Right lobe of liver (tissue), 6 donors: ENCODE measurements around the gene TFEB. TPM values are rescaled to one million over a fixed set of nuclear protein-coding genes. Genes with fewer than 3 reads are reported as not detected.
A peak's percentile ranks its signal among the peaks of the same experiment; 100 is the strongest.
"Not testable (repeated sequence)": the region's sequence is repeated elsewhere in the genome, so short reads cannot be mapped to it uniquely, and the experiment has no call there.

ENCODE experiments used
- ATAC-seq, 4 donors: fragments of 200-7000 bp; cut with Tn5 transposase; one replicate each; pipeline ENCODE4 v1.9.1; 2020; ENCODE audit warnings: mild to moderate bottlenecking in 4 of 4, moderate library complexity in 4 of 4
- DNase-seq, 3 donors: peaks; one replicate each; pipeline ENCODE4 v3.0.0-alpha.2; 2020
- H3K27ac ChIP-seq, 3 donors: fragments of 200-600 bp; one replicate each; pipeline ENCODE4 v1.8.0; 2022
- H3K27me3 ChIP-seq, 2 donors: fragments of 200-600 bp; one replicate each; pipeline ENCODE4 v1.8.0; 2022
- H3K36me3 ChIP-seq, 4 donors: fragments of 200-600 bp; sonication (generic) in 1 of 4; one replicate each; pipeline versions ENCODE4 v1.5.1 to v1.8.0; 2017 to 2022; ENCODE audit warnings: control low read depth in 1 of 4
- H3K4me1 ChIP-seq, 4 donors: fragments of 200-600 bp; sonication (generic) in 1 of 4; one replicate each; pipeline versions ENCODE4 v1.5.1 to v1.8.0; 2017 to 2022; ENCODE audit warnings: control low read depth in 1 of 4
- H3K4me3 ChIP-seq, 3 donors: fragments of 200-600 bp; one replicate each; pipeline ENCODE4 v1.8.0; 2022
- H3K9me3 ChIP-seq, 4 donors: fragments of 200-600 bp; sonication (generic) in 1 of 4; one replicate each; pipeline versions ENCODE4 v1.5.1 to v1.8.0; 2017 to 2022; ENCODE audit warnings: control low read depth in 1 of 4
- POLR2A ChIP-seq: fragments of 450-650 bp; IDR thresholded peaks from one replicate; pipeline ENCODE4 v1.6.1; 2017; ENCODE audit warnings: antibody characterized with exemption, mild to moderate bottlenecking
- WGBS: methylation state at CpG from one replicate; pipeline ENCODE4 v1.1.6; 2018; ENCODE audit warnings: low coverage, low lambda C conversion rate; ENCODE audit not compliant: insufficient coverage; ENCODE audit errors: missing lambda C conversion rate; 5-methylcytosine and 5-hydroxymethylcytosine counted together
- intact Hi-C, 2 donors: fragments of 100-400 bp; cut with DNase I; formaldehyde crosslinking; loops; one replicate each; pipeline versions ENCODE4 v1.11.2 to v1.14.1; 2022
- total RNA-seq, 6 experiments: library from RNA; depleted of rRNA in 2 of 6; stranded (reverse); fragments of >200 nt in 2 of 6; fragmentation: NEBNext Ultra II Directional in 3 of 6; extraction: Animal tissue kit (Norgen Biotek cat#: 25700) in 3 of 6; gene quantifications; one replicate each; pipeline versions ENCODE4 v1.1.0 to v1.2.4, GENCODE V29; 2016 to 2023
- TF ChIP-seq, protein P1 (sequence below), 4 donors: fragments of 200-600 bp in 3 of 4; fragments of 450-650 bp in 1 of 4; IDR thresholded peaks; one replicate each; pipeline versions ENCODE4 v1.5.1 to v1.8.0; 2016 to 2022; ENCODE audit warnings: antibody characterized with exemption in 4 of 4, mild to moderate bottlenecking in 2 of 4
- donor health status: DM: no; HTN: yes; CAD: no.
- donor health status: DM: no; HTN: no; CAD: no.
- donor health status: DM: no; HTN: no; CAD: no.
- donor health status: DM: no; HTN: yes; CAD: no.
- donor health status: DM: no; HTN: yes; CAD: no.

The TFEB gene
- total RNA-seq, 6 experiments from 2014 or later = 4.5 to 9.2 (median 6.6) TPM

DNA sequence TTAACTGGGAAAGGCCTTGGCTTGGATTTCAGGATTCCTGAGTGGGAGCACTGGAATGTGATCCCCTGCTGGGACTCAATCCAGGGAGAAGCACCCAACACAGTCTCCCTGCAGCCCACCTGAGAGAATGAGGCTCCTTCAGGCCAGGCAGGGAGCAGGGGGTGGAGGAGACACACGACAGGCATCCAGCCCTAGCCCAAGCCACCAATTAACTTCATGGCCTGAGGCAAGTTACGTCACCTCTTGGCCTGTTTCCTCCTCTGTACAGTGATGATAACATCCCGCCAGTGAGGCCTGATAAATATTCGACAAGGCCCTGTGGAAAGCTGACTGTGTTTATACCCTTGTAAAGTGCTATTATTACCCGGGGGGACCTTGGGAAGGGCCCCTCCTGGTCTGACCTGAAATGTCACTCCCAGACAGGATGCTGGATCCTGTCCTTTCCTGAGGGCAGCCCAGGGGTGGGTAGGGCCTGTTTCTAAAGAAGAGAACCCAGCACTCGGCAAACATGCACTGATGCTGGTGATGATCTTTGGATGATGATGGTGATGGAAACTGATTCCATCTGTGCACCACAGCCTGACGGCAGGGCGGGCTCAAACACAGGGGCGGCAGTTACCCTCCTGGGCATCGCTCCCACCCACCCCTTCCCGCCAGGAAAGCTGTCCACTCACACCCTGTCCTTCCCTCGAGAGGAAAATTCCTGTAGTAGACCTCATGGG, 31.9 kb upstream of the TFEB start:
- 10% methylated on average over 6 of the region's 12 CpGs for WGBS
- intact Hi-C loops = no loop called here
- DNase-seq (peak in 1 of 3 donors; percentile 31), ATAC-seq (peak; percentile 58 to 92 (median 65))
- no peak overlapping the region for H3K4me3 ChIP-seq
- no peaks in the 10 kb centered on the region for H3K9me3 ChIP-seq
- no peaks in the 10 kb centered on the region for H3K4me1 ChIP-seq
- TF ChIP-seq, protein P1, sequence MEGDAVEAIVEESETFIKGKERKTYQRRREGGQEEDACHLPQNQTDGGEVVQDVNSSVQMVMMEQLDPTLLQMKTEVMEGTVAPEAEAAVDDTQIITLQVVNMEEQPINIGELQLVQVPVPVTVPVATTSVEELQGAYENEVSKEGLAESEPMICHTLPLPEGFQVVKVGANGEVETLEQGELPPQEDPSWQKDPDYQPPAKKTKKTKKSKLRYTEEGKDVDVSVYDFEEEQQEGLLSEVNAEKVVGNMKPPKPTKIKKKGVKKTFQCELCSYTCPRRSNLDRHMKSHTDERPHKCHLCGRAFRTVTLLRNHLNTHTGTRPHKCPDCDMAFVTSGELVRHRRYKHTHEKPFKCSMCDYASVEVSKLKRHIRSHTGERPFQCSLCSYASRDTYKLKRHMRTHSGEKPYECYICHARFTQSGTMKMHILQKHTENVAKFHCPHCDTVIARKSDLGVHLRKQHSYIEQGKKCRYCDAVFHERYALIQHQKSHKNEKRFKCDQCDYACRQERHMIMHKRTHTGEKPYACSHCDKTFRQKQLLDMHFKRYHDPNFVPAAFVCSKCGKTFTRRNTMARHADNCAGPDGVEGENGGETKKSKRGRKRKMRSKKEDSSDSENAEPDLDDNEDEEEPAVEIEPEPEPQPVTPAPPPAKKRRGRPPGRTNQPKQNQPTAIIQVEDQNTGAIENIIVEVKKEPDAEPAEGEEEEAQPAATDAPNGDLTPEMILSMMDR (IDR thresholded peaks at IDR 0.05) = no peak
- no peak for TF ChIP-seq POLR2A
- no peaks in the 10 kb centered on the region for H3K27me3 ChIP-seq
- H3K27ac ChIP-seq = no peak overlapping the region
- peaks cover 0 to 17% (median 5%) of the 10 kb centered on the region in 4 donors for H3K36me3 ChIP-seq

DNA sequence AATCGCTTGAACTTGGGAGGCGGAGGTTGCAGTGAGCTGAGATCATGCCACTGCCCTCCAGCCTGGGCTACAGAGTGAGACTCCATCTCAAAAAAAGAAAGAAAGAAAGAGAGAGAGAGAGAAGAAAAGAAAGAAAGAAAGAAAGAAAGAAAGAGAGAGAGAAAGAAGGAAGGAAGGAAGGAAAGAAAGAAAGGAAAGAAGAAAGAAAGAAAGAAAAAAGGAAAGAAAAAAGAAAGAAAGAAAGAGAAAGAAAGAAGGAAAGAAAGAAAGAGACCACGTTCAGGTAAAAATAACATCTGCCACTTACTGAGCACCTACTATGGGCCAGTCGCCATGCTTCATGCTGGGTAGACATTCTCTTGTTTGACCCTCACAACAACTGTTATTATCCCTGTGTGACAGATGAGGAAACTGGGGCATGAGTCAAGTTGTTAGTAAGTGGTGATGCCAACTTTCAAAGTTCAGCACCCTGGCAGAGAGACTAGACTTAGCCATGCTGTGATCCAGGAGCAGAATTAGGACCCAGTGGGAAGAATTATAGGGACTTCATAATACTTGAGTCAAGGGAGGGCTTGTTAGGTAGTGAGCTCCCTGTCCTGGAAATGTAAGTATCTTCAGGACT, 30.7 kb upstream of the TFEB start:
- intact Hi-C loops, H3K27me3 ChIP-seq, H3K27ac ChIP-seq, H3K36me3 ChIP-seq, H3K9me3 ChIP-seq, H3K4me3 ChIP-seq, H3K4me1 ChIP-seq: not testable (repeated sequence)
- ATAC-seq (peak in 1 of 4 donors; percentile 16), DNase-seq (peak in 1 of 3 donors; percentile 6)
- 74% methylated on average over 4 of the region's 4 CpGs for WGBS

DNA sequence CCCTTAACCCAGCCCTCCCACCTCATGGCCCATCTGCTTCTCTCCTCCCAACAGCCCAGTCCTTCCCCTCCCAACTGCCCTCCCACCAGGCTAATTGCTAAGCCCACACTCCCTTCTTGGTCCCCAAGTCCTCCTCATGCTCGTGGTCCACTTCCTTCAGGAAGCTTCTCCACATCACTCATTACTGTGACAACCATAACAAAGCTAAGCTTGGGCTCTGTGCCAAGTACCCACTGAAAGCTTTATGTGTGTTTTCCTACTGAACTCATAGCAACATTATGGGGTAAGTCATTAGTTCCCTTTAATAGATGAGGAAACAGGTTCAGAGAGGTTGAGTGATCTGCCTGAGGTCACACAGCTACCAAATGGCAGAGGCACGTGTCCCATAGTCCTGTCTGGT, 28.1 kb upstream of the TFEB start:
- TF ChIP-seq, protein P1 (IDR thresholded peaks at IDR 0.05) = no peak
- no peak for TF ChIP-seq POLR2A
- Histone ChIP-seq H3K4me3 (no peak overlapping the region), H3K36me3 (no peaks in the 10 kb centered on the region), H3K9me3 (no peaks in the 10 kb centered on the region), H3K27me3 (no peaks in the 10 kb centered on the region), H3K4me1 (no peaks in the 10 kb centered on the region), H3K27ac (no peak overlapping the region)
- intact Hi-C loops = no loop called here
- ATAC-seq (no peak), DNase-seq (no peak)
- 22% methylated on average over 1 of the region's 2 CpGs for WGBS

DNA sequence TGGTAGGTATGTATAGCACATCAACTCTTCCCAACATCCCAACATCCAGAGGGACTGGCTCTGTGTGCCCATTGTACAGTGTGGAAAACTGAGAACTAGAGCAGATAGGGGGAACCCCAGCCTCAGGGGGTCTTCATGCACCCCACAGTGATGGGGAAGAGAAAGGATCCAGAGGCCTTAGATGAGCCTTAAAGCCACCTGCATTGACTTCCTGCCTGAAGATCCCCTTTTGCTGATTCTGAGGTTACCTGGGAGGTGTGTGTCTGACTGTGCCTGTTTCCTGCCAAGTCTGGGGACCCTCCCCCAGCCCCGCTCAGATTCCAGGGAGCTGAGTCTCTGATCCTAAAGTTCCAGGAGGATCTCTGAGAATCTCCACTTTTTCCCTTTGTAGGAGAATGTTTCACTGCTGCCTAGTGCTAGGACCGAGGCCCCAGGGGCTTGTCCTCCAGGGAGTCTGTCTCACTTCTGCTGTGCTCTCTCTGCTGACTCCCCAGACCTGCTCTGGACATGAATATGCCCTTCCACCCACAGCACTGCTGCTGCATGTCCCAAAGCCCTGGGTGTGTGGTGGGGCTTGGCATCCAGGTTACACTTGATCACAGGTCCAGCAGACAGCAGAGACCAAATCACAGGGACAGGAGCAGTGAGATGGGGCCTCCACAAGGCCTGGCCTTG, 24.6 kb upstream of the TFEB start:
- Histone ChIP-seq H3K27ac (no peak overlapping the region), H3K9me3 (no peaks in the 10 kb centered on the region), H3K4me3 (no peak overlapping the region), H3K27me3 (no peaks in the 10 kb centered on the region), H3K36me3 (no peaks in the 10 kb centered on the region), H3K4me1 (no peaks in the 10 kb centered on the region)
- no CpG with 5 or more reads among the region's 2 CpGs for WGBS
- intact Hi-C loops = no loop called here
- DNase-seq = no peak
- no peak for TF ChIP-seq POLR2A
- TF ChIP-seq, protein P1 (IDR thresholded peaks at IDR 0.05) = no peak
- ATAC-seq = no peak
